WTC11 (cell line): ENCODE results near the gene UMODL1. TPM values are rescaled to one million over a fixed set of nuclear protein-coding genes. Genes with fewer than 3 reads are reported as not detected.

ENCODE experiments used
- ATAC-seq: fragments of 200-7000 bp; cut with Tn5 transposase; 2 replicates; pipeline ENCODE4 v1.10.0; 2021; ENCODE audit warnings: mild to moderate bottlenecking, moderate library complexity
- CTCF ChIA-PET: fragments of 300-600 bp; sonication (Branson Sonifier 250); formaldehyde crosslinking; loops from one replicate; lab custom pipeline; 2021; ENCODE audit warnings: antibody characterized with exemption; lab: Charles Lee
- POLR2A ChIA-PET: fragments of 350-600 bp; sonication (Branson Sonifier 250); formaldehyde crosslinking; loops from one replicate; lab custom pipeline; 2021; ENCODE audit warnings: antibody characterized with exemption; lab: Charles Lee
- DNase-seq: peaks from one replicate; pipeline ENCODE4 v3.0.0; 2021; ENCODE audit warnings: low spot score
- H3K27ac Mint-ChIP-seq: 2 replicates; pipeline ENCODE4 v1.8.0; 2021; ENCODE audit warnings: mixed read lengths
- H3K27me3 Mint-ChIP-seq: 2 replicates; pipeline ENCODE4 v1.8.0; 2021; ENCODE audit warnings: low read depth, mild to moderate bottlenecking, moderate library complexity, mixed read lengths
- H3K36me3 Mint-ChIP-seq: 2 replicates; pipeline ENCODE4 v1.8.0; 2021; ENCODE audit warnings: mixed read lengths
- H3K4me1 Mint-ChIP-seq: 2 replicates; pipeline ENCODE4 v1.8.0; 2022; ENCODE audit warnings: mixed read lengths
- H3K4me3 Mint-ChIP-seq: 2 replicates; pipeline ENCODE4 v1.8.0; 2021; ENCODE audit warnings: mild to moderate bottlenecking, moderate library complexity, mixed read lengths
- H3K9me3 Mint-ChIP-seq: 2 replicates; pipeline ENCODE4 v1.8.0; 2021; ENCODE audit warnings: mixed read lengths
- CREB1 ChIP-seq: sonication (generic); formaldehyde crosslinking; IDR thresholded peaks from 2 replicates; pipeline ENCODE4 v1.8.0; 2023; ENCODE audit warnings: mild to moderate bottlenecking, missing genetic modification reagents
- CTCF ChIP-seq: fragments of 200-600 bp; IDR thresholded peaks from 2 replicates; pipeline ENCODE4 v1.8.0; 2022; ENCODE audit warnings: antibody characterized with exemption
- E2F5 ChIP-seq: sonication (generic); formaldehyde crosslinking; IDR thresholded peaks from 2 replicates; pipeline ENCODE4 v1.8.1; 2022; ENCODE audit warnings: mild to moderate bottlenecking, moderate library complexity, missing genetic modification reagents
- ELF4 ChIP-seq: sonication (generic); formaldehyde crosslinking; IDR thresholded peaks from 2 replicates; pipeline ENCODE4 v1.8.1; 2022; ENCODE audit warnings: low read depth, mild to moderate bottlenecking, moderate library complexity, missing genetic modification reagents
- MYBL2 ChIP-seq: sonication (generic); formaldehyde crosslinking; IDR thresholded peaks from 2 replicates; pipeline ENCODE4 v1.8.1; 2023; ENCODE audit warnings: mild to moderate bottlenecking, moderate library complexity, missing genetic modification reagents
- NFYB ChIP-seq: sonication (generic); formaldehyde crosslinking; conservative IDR thresholded peaks from 2 replicates; pipeline ENCODE4 v1.8.0; 2022; ENCODE audit warnings: low read depth, missing genetic modification reagents
- NR3C1 ChIP-seq: sonication (generic); formaldehyde crosslinking; conservative IDR thresholded peaks from 2 replicates; pipeline ENCODE4 v1.8.1; 2023; ENCODE audit warnings: low read depth, mild to moderate bottlenecking, missing genetic modification reagents
- PRRX2 ChIP-seq: fragments of 250-450 bp; sonication (Bioruptor Pico); IDR thresholded peaks from 2 replicates; pipeline ENCODE4 v1.8.0; 2021; ENCODE audit warnings: mild to moderate bottlenecking
- SMAD3 ChIP-seq: sonication (generic); formaldehyde crosslinking; IDR thresholded peaks from 2 replicates; pipeline ENCODE4 v1.8.0; 2022; ENCODE audit warnings: missing genetic modification reagents, mild to moderate bottlenecking, borderline replicate concordance
- TEAD1 ChIP-seq: sonication (generic); formaldehyde crosslinking; IDR thresholded peaks from 2 replicates; pipeline ENCODE4 v1.8.0; 2022; ENCODE audit warnings: mild to moderate bottlenecking, missing genetic modification reagents
- TEAD4 ChIP-seq: sonication (generic); formaldehyde crosslinking; IDR thresholded peaks from 2 replicates; pipeline ENCODE4 v1.8.0; 2022; ENCODE audit warnings: mild to moderate bottlenecking, missing genetic modification reagents
- TP53 ChIP-seq: sonication (generic); formaldehyde crosslinking; IDR thresholded peaks from 2 replicates; pipeline ENCODE4 v1.8.1; 2023; ENCODE audit warnings: mild to moderate bottlenecking, missing genetic modification reagents
- ZNF121 ChIP-seq: sonication (generic); formaldehyde crosslinking; IDR thresholded peaks from 2 replicates; pipeline ENCODE4 v1.8.0; 2023; ENCODE audit warnings: missing genetic modification reagents
- ZNF219 ChIP-seq: sonication (generic); formaldehyde crosslinking; IDR thresholded peaks from 2 replicates; pipeline ENCODE4 v1.8.0; 2023; ENCODE audit warnings: missing genetic modification reagents, mild to moderate bottlenecking, borderline replicate concordance
- total RNA-seq: library from RNA; stranded (reverse); gene quantifications from 3 replicates; pipeline ENCODE4 v1.2.3, GENCODE V29; 2021
- TF ChIP-seq, protein P1 (sequence below): sonication (generic); formaldehyde crosslinking; IDR thresholded peaks from 2 replicates; pipeline ENCODE4 v1.8.0; 2023; ENCODE audit warnings: missing genetic modification reagents, mild to moderate bottlenecking, borderline replicate concordance
- TF ChIP-seq, protein P2 (sequence below): sonication (generic); formaldehyde crosslinking; IDR thresholded peaks from 2 replicates; pipeline ENCODE4 v1.8.0; 2022; ENCODE audit warnings: mild to moderate bottlenecking, missing genetic modification reagents
- TF ChIP-seq, protein P3 (sequence below): sonication (generic); formaldehyde crosslinking; conservative IDR thresholded peaks from 2 replicates; pipeline ENCODE4 v1.8.1; 2022; ENCODE audit warnings: mild to moderate bottlenecking, missing genetic modification reagents

The UMODL1 gene
- total RNA-seq, 1 experiment from 2014 or later = not detected

- CTCF ChIA-PET = interaction anchor here (0.7 to 1.7 kb wide), 7 partner anchors 13 to 234 kb away, joined by 3 to 7 read pairs (median 3); no protein-coding TSS in a partner anchor
Measured at GRCh38 chr21:42147386-42148020, 76.4 kb downstream of the UMODL1 start.

DNA sequence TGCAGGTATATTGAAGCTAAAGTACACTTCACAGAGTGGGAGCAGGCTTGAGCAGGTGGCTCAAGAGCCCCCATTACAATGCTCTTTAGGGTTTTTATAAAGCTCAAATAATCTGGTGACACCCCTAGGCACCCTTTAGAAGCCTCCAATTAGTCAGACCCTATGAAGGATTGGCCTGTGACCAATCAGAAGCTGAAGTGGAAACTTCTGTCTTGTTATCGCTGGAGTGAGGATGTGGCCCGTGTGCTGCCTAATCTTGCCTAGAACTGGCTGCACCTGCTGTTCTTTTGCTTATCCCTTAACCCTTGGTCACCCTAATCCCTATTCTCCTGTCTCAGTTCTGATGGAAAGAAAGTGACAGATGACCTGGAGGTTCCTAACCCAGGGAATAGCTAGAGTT lies 77.0 kb downstream of the UMODL1 start:
- no peaks in the 10 kb centered on the region for H3K27me3 Mint-ChIP-seq
- TF ChIP-seq, protein P1, sequence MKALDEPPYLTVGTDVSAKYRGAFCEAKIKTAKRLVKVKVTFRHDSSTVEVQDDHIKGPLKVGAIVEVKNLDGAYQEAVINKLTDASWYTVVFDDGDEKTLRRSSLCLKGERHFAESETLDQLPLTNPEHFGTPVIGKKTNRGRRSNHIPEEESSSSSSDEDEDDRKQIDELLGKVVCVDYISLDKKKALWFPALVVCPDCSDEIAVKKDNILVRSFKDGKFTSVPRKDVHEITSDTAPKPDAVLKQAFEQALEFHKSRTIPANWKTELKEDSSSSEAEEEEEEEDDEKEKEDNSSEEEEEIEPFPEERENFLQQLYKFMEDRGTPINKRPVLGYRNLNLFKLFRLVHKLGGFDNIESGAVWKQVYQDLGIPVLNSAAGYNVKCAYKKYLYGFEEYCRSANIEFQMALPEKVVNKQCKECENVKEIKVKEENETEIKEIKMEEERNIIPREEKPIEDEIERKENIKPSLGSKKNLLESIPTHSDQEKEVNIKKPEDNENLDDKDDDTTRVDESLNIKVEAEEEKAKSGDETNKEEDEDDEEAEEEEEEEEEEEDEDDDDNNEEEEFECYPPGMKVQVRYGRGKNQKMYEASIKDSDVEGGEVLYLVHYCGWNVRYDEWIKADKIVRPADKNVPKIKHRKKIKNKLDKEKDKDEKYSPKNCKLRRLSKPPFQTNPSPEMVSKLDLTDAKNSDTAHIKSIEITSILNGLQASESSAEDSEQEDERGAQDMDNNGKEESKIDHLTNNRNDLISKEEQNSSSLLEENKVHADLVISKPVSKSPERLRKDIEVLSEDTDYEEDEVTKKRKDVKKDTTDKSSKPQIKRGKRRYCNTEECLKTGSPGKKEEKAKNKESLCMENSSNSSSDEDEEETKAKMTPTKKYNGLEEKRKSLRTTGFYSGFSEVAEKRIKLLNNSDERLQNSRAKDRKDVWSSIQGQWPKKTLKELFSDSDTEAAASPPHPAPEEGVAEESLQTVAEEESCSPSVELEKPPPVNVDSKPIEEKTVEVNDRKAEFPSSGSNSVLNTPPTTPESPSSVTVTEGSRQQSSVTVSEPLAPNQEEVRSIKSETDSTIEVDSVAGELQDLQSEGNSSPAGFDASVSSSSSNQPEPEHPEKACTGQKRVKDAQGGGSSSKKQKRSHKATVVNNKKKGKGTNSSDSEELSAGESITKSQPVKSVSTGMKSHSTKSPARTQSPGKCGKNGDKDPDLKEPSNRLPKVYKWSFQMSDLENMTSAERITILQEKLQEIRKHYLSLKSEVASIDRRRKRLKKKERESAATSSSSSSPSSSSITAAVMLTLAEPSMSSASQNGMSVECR (CRISPR knock-in tag) = no peak
- no peak for TF ChIP-seq PRRX2 (CRISPR knock-in tag)
- TF ChIP-seq CREB1 (CRISPR knock-in tag) = no peak
- no peak for TF ChIP-seq SMAD3 (CRISPR knock-in tag)
- no peak for TF ChIP-seq TP53 (CRISPR knock-in tag)
- TF ChIP-seq, all 79 proteins: peak for 0
- no peak overlapping the region for H3K27ac Mint-ChIP-seq
- no peaks in the 10 kb centered on the region for H3K9me3 Mint-ChIP-seq
- DNase-seq = no peak
- H3K4me1 Mint-ChIP-seq = no peaks in the 10 kb centered on the region
- no peak for ATAC-seq
- ChIA-PET CTCF (interaction anchor here (1.0 to 1.7 kb wide), 6 partner anchors 9 to 190 kb away, joined by 3 to 7 read pairs (median 4); no protein-coding TSS in a partner anchor), POLR2A (no interaction called here)
- H3K4me3 Mint-ChIP-seq = no peak overlapping the region
- no peaks in the 10 kb centered on the region for H3K36me3 Mint-ChIP-seq

More at GRCh38 chr21:42147386-42148020, 76.4 kb downstream of the UMODL1 start:
- H3K27me3 Mint-ChIP-seq = no peaks in the 10 kb centered on the region
- POLR2A ChIA-PET = no interaction called here
- ATAC-seq (no peak), DNase-seq (peak; percentile 5)
- no peak overlapping the region for H3K27ac Mint-ChIP-seq
- H3K9me3 Mint-ChIP-seq = no peaks in the 10 kb centered on the region
- TF ChIP-seq, protein P2, sequence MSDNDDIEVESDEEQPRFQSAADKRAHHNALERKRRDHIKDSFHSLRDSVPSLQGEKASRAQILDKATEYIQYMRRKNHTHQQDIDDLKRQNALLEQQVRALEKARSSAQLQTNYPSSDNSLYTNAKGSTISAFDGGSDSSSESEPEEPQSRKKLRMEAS (CRISPR knock-in tag) = no peak
- TF ChIP-seq NFYB (CRISPR knock-in tag) = no peak
- no peak for TF ChIP-seq ZNF121 (CRISPR knock-in tag)
- H3K4me1 Mint-ChIP-seq = no peaks in the 10 kb centered on the region
- H3K4me3 Mint-ChIP-seq = no peak overlapping the region
- no peaks in the 10 kb centered on the region for H3K36me3 Mint-ChIP-seq

- no peaks in the 10 kb centered on the region for H3K27me3 Mint-ChIP-seq
- no peaks in the 10 kb centered on the region for H3K9me3 Mint-ChIP-seq
- ChIA-PET CTCF (interaction anchor here (1.0 to 1.7 kb wide), 5 partner anchors 9 to 189 kb away, joined by 3 to 7 read pairs (median 4); no protein-coding TSS in a partner anchor), POLR2A (no interaction called here)
- DNase-seq (no peak), ATAC-seq (no peak)
- no peak overlapping the region for H3K27ac Mint-ChIP-seq
- H3K4me1 Mint-ChIP-seq = no peaks in the 10 kb centered on the region
- TF ChIP-seq NR3C1 (CRISPR knock-in tag) (no peak), TEAD1 (CRISPR knock-in tag) (no peak)
- no peaks in the 10 kb centered on the region for H3K36me3 Mint-ChIP-seq
- H3K4me3 Mint-ChIP-seq = no peak overlapping the region
Measured at GRCh38 chr21:42148584-42148983, 77.5 kb downstream of the UMODL1 start.

- H3K27me3 Mint-ChIP-seq = no peaks in the 10 kb centered on the region
- ChIA-PET POLR2A (interaction anchor here (0.6 kb wide), 1 partner anchor 10 kb away, joined by 3 read pairs; no protein-coding TSS in a partner anchor), CTCF (interaction anchor here (0.9 to 1.3 kb wide), 2 partner anchors 109 to 160 kb away, joined by 5 to 7 read pairs; no protein-coding TSS in a partner anchor)
- no peak overlapping the region for H3K4me3 Mint-ChIP-seq
- no peaks in the 10 kb centered on the region for H3K9me3 Mint-ChIP-seq
- no peak overlapping the region; the same call in 1 of the 2 replicates for H3K27ac Mint-ChIP-seq
- H3K4me1 Mint-ChIP-seq = no peaks in the 10 kb centered on the region
- no peaks in the 10 kb centered on the region for H3K36me3 Mint-ChIP-seq
- DNase-seq (no peak), ATAC-seq (no peak)
- TF ChIP-seq, protein P3, sequence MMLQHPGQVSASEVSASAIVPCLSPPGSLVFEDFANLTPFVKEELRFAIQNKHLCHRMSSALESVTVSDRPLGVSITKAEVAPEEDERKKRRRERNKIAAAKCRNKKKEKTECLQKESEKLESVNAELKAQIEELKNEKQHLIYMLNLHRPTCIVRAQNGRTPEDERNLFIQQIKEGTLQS = no peak
- TF ChIP-seq CTCF = no peak
- TF ChIP-seq E2F5 (CRISPR knock-in tag) = no peak
- no peak for TF ChIP-seq ZNF219 (CRISPR knock-in tag)
- TF ChIP-seq TEAD4 = no peak
- TF ChIP-seq ELF4 (CRISPR knock-in tag) = no peak
- TF ChIP-seq ZNF121 (CRISPR knock-in tag) = no peak
- no peak for TF ChIP-seq MYBL2
Measured at GRCh38 chr21:42149656-42150473, 78.7 kb downstream of the UMODL1 start.
